Tibial artery (tissue), 4 donors: ENCODE results near the gene TOMM7.
"Not testable (repeated sequence)": the region's sequence is repeated elsewhere in the genome, so short reads cannot be mapped to it uniquely, and the experiment has no call there.

Experiments
- DNase-seq, 2 donors: peaks; one replicate each; pipeline ENCODE4 v3.0.0-alpha.2; 2019
- H3K27ac ChIP-seq, 2 donors: fragments of 200-600 bp; sonication (generic) in 1 of 2; 1 replicate in 1 of 2; 2 replicates in 1 of 2; pipeline ENCODE4 v1.5.1; 2018 to 2019; ENCODE audit warnings: mild to moderate bottlenecking in 1 of 2
- H3K27me3 ChIP-seq, 2 donors: fragments of 200-600 bp; sonication (generic) in 1 of 2; one replicate each; pipeline versions ENCODE4 v1.5.1 to v1.6.0; 2016 to 2019
- H3K36me3 ChIP-seq, 3 donors: fragments of 200-600 bp; sonication (generic) in 2 of 3; one replicate each; pipeline ENCODE4 v1.5.1; 2016 to 2019; ENCODE audit warnings: mild to moderate bottlenecking in 2 of 3
- H3K4me1 ChIP-seq, 4 donors: fragments of 200-600 bp; sonication (generic) in 2 of 4; 1 replicate in 3 of 4; 2 replicates in 1 of 4; pipeline ENCODE4 v1.5.1; 2016 to 2019
- H3K4me3 ChIP-seq, 2 donors: fragments of 200-600 bp; sonication (generic) in 1 of 2; 1 replicate in 1 of 2; 2 replicates in 1 of 2; pipeline ENCODE4 v1.5.1; 2018 to 2019; ENCODE audit warnings: mild to moderate bottlenecking in 2 of 2
- H3K9me3 ChIP-seq, 3 donors: fragments of 200-600 bp; sonication (generic) in 1 of 3; one replicate each; pipeline ENCODE4 v1.5.1; 2016 to 2019
- intact Hi-C: fragments of 100-400 bp; cut with DNase I; formaldehyde crosslinking; loops from one replicate; pipeline ENCODE4 v1.15.0; 2023; ENCODE audit warnings: low total_unique reads
- TF ChIP-seq, protein P1 (sequence below), 2 experiments: fragments of 200-600 bp in 1 of 2; fragments of 450-650 bp in 1 of 2; IDR thresholded peaks; one replicate each; pipeline ENCODE4 v1.5.1; 2017 to 2019; ENCODE audit warnings: antibody characterized with exemption in 2 of 2, mild to moderate bottlenecking in 1 of 2, moderate library complexity in 1 of 2

TOMM7 gene

GRCh38 chr7:22837308-22837707 lies 14.7 kb upstream of the TOMM7 start:
- Histone ChIP-seq H3K27me3 (no peaks in the 10 kb centered on the region), H3K27ac (no peak overlapping the region), H3K4me3 (no peak overlapping the region), H3K9me3 (no peaks in the 10 kb centered on the region), H3K36me3 (no peaks in the 10 kb centered on the region), H3K4me1 (no peaks in the 10 kb centered on the region)
- no peak for DNase-seq
- TF ChIP-seq, protein P1, sequence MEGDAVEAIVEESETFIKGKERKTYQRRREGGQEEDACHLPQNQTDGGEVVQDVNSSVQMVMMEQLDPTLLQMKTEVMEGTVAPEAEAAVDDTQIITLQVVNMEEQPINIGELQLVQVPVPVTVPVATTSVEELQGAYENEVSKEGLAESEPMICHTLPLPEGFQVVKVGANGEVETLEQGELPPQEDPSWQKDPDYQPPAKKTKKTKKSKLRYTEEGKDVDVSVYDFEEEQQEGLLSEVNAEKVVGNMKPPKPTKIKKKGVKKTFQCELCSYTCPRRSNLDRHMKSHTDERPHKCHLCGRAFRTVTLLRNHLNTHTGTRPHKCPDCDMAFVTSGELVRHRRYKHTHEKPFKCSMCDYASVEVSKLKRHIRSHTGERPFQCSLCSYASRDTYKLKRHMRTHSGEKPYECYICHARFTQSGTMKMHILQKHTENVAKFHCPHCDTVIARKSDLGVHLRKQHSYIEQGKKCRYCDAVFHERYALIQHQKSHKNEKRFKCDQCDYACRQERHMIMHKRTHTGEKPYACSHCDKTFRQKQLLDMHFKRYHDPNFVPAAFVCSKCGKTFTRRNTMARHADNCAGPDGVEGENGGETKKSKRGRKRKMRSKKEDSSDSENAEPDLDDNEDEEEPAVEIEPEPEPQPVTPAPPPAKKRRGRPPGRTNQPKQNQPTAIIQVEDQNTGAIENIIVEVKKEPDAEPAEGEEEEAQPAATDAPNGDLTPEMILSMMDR (IDR thresholded peaks at IDR 0.05), result no peak
- intact Hi-C loops, result no loop called here

DNA sequence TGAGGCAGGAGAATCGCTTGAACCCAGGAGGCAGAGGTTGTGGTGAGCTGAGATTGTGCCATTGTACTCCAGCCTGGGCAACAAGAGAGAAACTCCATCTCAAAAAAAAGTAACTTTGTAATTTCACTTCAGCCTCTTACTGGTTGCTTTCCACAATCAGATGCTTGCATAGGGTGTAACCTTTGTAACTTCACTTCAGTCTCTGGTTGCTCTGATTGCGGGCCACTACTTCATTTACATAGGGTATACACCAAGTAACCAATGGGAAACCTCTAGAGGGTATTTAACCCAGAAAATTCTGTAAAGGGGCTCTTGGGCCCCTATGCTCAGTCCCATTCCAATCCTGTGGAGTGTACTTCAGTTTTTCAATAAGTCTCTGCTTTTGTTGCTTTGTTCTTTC lies 13.9 kb upstream of the TOMM7 start:
- H3K4me3 ChIP-seq, H3K27ac ChIP-seq, H3K9me3 ChIP-seq, intact Hi-C loops, H3K36me3 ChIP-seq, H3K27me3 ChIP-seq, H3K4me1 ChIP-seq, DNase-seq: not testable (repeated sequence)

GRCh38 chr7:22833957-22834356 lies 11.3 kb upstream of the TOMM7 start:
- Histone ChIP-seq H3K27me3 (no peaks in the 10 kb centered on the region), H3K4me3 (no peak overlapping the region), H3K4me1 (no peaks in the 10 kb centered on the region), H3K36me3 (no peaks in the 10 kb centered on the region), H3K27ac (peak overlapping the region in 1 of 2 donors; percentile 2), H3K9me3 (no peaks in the 10 kb centered on the region)
- no peak for DNase-seq
- intact Hi-C loops, result no loop called here
- TF ChIP-seq, protein P1 (IDR thresholded peaks at IDR 0.05), result no peak

- no peaks in the 10 kb centered on the region for H3K9me3 ChIP-seq
- H3K27me3 ChIP-seq, result no peaks in the 10 kb centered on the region
- TF ChIP-seq, protein P1 (IDR thresholded peaks at IDR 0.05), result no peak
- no peaks in the 10 kb centered on the region for H3K36me3 ChIP-seq
- no peak overlapping the region for H3K4me3 ChIP-seq
- peak overlapping the region in 1 of 2 donors; percentile 2 for H3K27ac ChIP-seq
- no peak for DNase-seq
- no peaks in the 10 kb centered on the region for H3K4me1 ChIP-seq
- intact Hi-C loops, result no loop called here
Observed at GRCh38 chr7:22833113-22833855, 10.6 kb upstream of the TOMM7 start.

- Histone ChIP-seq H3K27me3 (no peaks in the 10 kb centered on the region), H3K9me3 (no peaks in the 10 kb centered on the region), H3K4me1 (no peaks in the 10 kb centered on the region), H3K4me3 (no peak overlapping the region), H3K27ac (no peak overlapping the region), H3K36me3 (no peaks in the 10 kb centered on the region)
- intact Hi-C loops, result no loop called here
- DNase-seq, result no peak
- TF ChIP-seq, protein P1 (IDR thresholded peaks at IDR 0.05), result no peak
Observed at GRCh38 chr7:22832401-22832800, 9.8 kb upstream of the TOMM7 start.

- Histone ChIP-seq H3K27me3 (no peaks in the 10 kb centered on the region), H3K36me3 (no peaks in the 10 kb centered on the region), H3K4me3 (no peak overlapping the region), H3K9me3 (no peaks in the 10 kb centered on the region), H3K27ac (no peak overlapping the region), H3K4me1 (no peaks in the 10 kb centered on the region)
- TF ChIP-seq, protein P1 (IDR thresholded peaks at IDR 0.05), result no peak
- no peak for DNase-seq
- intact Hi-C loops, result no loop called here
Observed at GRCh38 chr7:22831602-22832305, 9.1 kb upstream of the TOMM7 start.
